WERI-Rb-1 (cell line): ENCODE measurements around the gene TRIP10.

Source experiments
- DNase-seq: peaks from one replicate; pipeline ENCODE4 v3.0.0-alpha.2; 2020
- H3K27ac ChIP-seq: fragments of 250-450 bp; sonication (Bioruptor Pico); 2 replicates; pipeline ENCODE4 v1.5.1; 2020; ENCODE audit warnings: mild to moderate bottlenecking, moderate library complexity
- H3K27me3 ChIP-seq: fragments of 250-450 bp; sonication (Bioruptor Pico); 2 replicates; pipeline ENCODE4 v1.5.1; 2021; ENCODE audit warnings: mild to moderate bottlenecking, low read depth, moderate library complexity; ENCODE audit not compliant: insufficient read depth, severe bottlenecking
- H3K36me3 ChIP-seq: fragments of 250-450 bp; sonication (Bioruptor Pico); 2 replicates; pipeline ENCODE4 v1.5.1; 2020; ENCODE audit warnings: mild to moderate bottlenecking, moderate library complexity
- H3K4me3 ChIP-seq: 2 replicates; pipeline ENCODE4 v1.5.1; 2011; ENCODE audit warnings: low read depth, mild to moderate bottlenecking, control low read depth, low read length
- H3K9me3 ChIP-seq: fragments of 250-450 bp; sonication (Bioruptor Pico); 2 replicates; pipeline ENCODE4 v1.5.1; 2021; ENCODE audit warnings: mild to moderate bottlenecking, moderate library complexity; ENCODE audit not compliant: severe bottlenecking
- TF ChIP-seq, protein P1 (sequence below): IDR thresholded peaks from 2 replicates; pipeline ENCODE4 v1.5.1; 2011; ENCODE audit warnings: low read depth, mild to moderate bottlenecking, control low read depth, inconsistent platforms, low read length

The TRIP10 gene

GRCh38 chr19:6719992-6720368, 19.5 kb upstream of the TRIP10 start:
- no peak overlapping the region for H3K27ac ChIP-seq
- DNase-seq: no peak
- H3K9me3 ChIP-seq: no peaks in the 10 kb centered on the region
- H3K36me3 ChIP-seq: no peaks in the 10 kb centered on the region
- H3K4me3 ChIP-seq: no peak overlapping the region
- peaks cover 3% of the 10 kb centered on the region for H3K27me3 ChIP-seq
- TF ChIP-seq, protein P1, sequence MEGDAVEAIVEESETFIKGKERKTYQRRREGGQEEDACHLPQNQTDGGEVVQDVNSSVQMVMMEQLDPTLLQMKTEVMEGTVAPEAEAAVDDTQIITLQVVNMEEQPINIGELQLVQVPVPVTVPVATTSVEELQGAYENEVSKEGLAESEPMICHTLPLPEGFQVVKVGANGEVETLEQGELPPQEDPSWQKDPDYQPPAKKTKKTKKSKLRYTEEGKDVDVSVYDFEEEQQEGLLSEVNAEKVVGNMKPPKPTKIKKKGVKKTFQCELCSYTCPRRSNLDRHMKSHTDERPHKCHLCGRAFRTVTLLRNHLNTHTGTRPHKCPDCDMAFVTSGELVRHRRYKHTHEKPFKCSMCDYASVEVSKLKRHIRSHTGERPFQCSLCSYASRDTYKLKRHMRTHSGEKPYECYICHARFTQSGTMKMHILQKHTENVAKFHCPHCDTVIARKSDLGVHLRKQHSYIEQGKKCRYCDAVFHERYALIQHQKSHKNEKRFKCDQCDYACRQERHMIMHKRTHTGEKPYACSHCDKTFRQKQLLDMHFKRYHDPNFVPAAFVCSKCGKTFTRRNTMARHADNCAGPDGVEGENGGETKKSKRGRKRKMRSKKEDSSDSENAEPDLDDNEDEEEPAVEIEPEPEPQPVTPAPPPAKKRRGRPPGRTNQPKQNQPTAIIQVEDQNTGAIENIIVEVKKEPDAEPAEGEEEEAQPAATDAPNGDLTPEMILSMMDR: no peak

DNA sequence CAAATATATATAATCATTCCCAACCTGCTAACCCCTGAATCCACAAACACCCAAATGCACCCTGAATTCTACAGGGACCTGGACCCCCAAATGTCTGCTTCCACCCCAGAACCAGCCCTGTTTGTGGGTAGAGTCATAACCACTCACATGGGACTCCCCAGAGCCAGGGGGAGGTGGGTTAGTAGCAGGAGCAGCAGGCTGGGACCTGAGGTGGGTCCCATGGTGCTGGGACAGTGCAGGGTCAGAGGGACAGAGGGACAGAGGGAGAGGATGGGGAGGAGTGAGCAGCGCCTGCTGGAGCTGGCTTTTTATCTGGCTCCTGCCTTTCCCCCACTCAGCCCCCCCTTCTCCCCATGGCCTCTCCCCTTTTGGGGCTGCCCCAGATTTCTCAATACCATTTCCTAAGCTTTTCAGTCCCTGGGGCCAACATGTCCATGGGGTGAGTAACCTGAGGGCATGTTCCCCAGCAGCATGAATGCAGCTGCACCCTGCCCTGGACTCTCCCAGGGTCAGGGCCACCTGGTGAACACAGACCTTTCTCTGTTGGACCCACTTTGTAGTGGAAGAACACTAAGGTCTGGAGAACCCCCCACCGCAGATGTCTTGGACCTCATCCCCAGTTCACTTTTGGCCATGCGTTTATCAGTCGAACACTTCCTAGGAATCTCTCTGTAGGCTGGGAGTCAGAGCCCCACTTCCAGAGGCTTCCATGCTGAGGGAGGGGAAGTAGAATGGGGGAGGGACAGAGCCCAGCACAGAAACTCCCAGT, 18.9 kb upstream of the TRIP10 start, which contains the start of gene C3:
Gene C3 (minus strand): TSS at position 282 of the 769 bp plus-strand sequence. CDS start 61 bp downstream, at position 221.
- Histone ChIP-seq H3K36me3 (no peaks in the 10 kb centered on the region), H3K27me3 (no peaks in the 10 kb centered on the region), H3K27ac (no peak within 1 kb of the TSS), H3K9me3 (no peaks in the 10 kb centered on the region), H3K4me3 (no peak within 1 kb of the TSS)
- TF ChIP-seq, protein P1: no peak
- DNase-seq: no peak

DNA sequence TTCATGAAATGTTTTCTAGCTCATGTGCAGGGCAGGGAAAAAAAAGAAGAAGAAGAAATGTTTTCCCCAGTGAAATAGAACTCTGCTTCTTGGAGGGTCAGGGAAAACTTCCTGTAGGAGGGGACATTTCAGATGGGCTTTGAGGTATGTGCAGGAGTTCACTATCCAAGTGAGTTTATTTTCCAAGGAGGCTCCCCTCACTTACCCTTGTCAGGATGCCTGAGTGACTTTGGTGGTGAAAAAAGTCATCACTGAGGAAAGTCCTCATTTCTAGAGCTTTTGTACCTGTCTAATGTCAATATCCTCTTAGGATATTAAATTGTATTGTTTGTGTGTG, 18.4 kb upstream of the TRIP10 start:
- H3K9me3 ChIP-seq: no peaks in the 10 kb centered on the region
- DNase-seq: no peak
- H3K36me3 ChIP-seq: no peaks in the 10 kb centered on the region
- no peak overlapping the region for H3K27ac ChIP-seq
- TF ChIP-seq, protein P1: no peak
- no peak overlapping the region for H3K4me3 ChIP-seq
- no peaks in the 10 kb centered on the region for H3K27me3 ChIP-seq

DNA sequence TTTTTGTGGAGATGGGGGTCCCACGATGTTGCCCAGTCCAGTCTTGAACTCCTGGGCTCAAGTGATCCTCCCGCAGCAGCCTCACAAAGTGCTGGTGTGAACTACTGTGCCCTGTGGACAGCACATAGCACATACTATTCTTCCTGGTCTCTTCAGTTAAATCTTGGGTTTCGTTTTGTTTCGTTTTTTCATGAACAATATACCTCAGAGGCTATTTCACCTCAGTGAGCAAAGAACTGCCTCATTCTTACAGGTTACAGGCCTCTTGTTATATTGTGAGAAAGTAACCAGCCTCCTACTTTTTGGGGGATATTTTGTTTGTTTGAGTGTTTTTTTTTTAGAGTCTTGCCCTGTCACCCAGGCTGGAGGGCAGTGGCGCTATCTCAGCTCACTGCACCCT, 17.7 kb upstream of the TRIP10 start:
- no peaks in the 10 kb centered on the region for H3K9me3 ChIP-seq
- no peaks in the 10 kb centered on the region for H3K27me3 ChIP-seq
- H3K36me3 ChIP-seq: no peaks in the 10 kb centered on the region
- no peak overlapping the region for H3K27ac ChIP-seq
- no peak for DNase-seq
- TF ChIP-seq, protein P1: no peak
- H3K4me3 ChIP-seq: no peak overlapping the region

GRCh38 chr19:6723108-6723618, 16.3 kb upstream of the TRIP10 start:
- H3K4me3 ChIP-seq: no peak overlapping the region
- DNase-seq: no peak
- TF ChIP-seq, protein P1: no peak
- H3K27me3 ChIP-seq: no peaks in the 10 kb centered on the region
- no peaks in the 10 kb centered on the region for H3K9me3 ChIP-seq
- H3K27ac ChIP-seq: no peak overlapping the region
- H3K36me3 ChIP-seq: no peaks in the 10 kb centered on the region

GRCh38 chr19:6723738-6724137, 15.7 kb upstream of the TRIP10 start:
- Histone ChIP-seq H3K27me3 (no peaks in the 10 kb centered on the region), H3K27ac (no peak overlapping the region), H3K36me3 (no peaks in the 10 kb centered on the region), H3K4me3 (no peak overlapping the region), H3K9me3 (no peaks in the 10 kb centered on the region)
- TF ChIP-seq, protein P1: no peak
- no peak for DNase-seq
